Neuronal stem cell (in vitro differentiated cells): ENCODE results near the gene ARHGEF25.
"Not testable (repeated sequence)": the region's sequence is repeated elsewhere in the genome, so short reads cannot be mapped to it uniquely, and the experiment has no call there.

Source experiments
- DNase-seq: peaks from one replicate; pipeline ENCODE4 v3.0.0-alpha.2; 2013; ENCODE audit warnings: low spot score
- H2AFZ ChIP-seq: one replicate; pipeline ENCODE4 v1.6.1; 2013; ENCODE audit warnings: mild to moderate bottlenecking, low read length, inconsistent platforms
- H2AK5ac ChIP-seq: 2 replicates; pipeline ENCODE4 v1.6.1; 2013; ENCODE audit warnings: low read depth, mild to moderate bottlenecking, inconsistent platforms, low read length, moderate library complexity, mixed read lengths
- H2BK120ac ChIP-seq: 2 replicates; pipeline ENCODE4 v1.6.1; 2013; ENCODE audit warnings: low read depth, mild to moderate bottlenecking, inconsistent platforms, low read length, moderate library complexity, mixed read lengths
- H2BK12ac ChIP-seq: one replicate; pipeline ENCODE4 v1.6.1; 2013; ENCODE audit warnings: low read length, inconsistent platforms
- H2BK15ac ChIP-seq: 2 replicates; pipeline ENCODE4 v1.6.1; 2013; ENCODE audit warnings: mild to moderate bottlenecking, low read length, inconsistent platforms, mixed read lengths
- H2BK5ac ChIP-seq: one replicate; pipeline ENCODE4 v1.6.1; 2013; ENCODE audit warnings: inconsistent platforms, mild to moderate bottlenecking, low read length, moderate library complexity
- H3K14ac ChIP-seq: one replicate; pipeline ENCODE4 v1.6.1; 2013; ENCODE audit warnings: low read length, inconsistent platforms
- H3K18ac ChIP-seq: 2 replicates; pipeline ENCODE4 v1.6.1; 2013; ENCODE audit warnings: low read length, inconsistent platforms
- H3K23ac ChIP-seq: 2 replicates; pipeline ENCODE4 v1.6.1; 2013; ENCODE audit warnings: low read depth, mild to moderate bottlenecking, mixed read lengths, low read length, inconsistent platforms; ENCODE audit not compliant: poor library complexity
- H3K27ac ChIP-seq: replicated peaks from 3 replicates; pipeline ENCODE4 v1.5.1; 2013; ENCODE audit warnings: low read length, inconsistent platforms
- H3K27me3 ChIP-seq, 3 experiments: 2 replicates each; pipeline ENCODE4 v1.6.1; 2013; ENCODE audit warnings: low read length in 3 of 3, mild to moderate bottlenecking in 2 of 3, inconsistent platforms in 1 of 3, low read depth in 1 of 3, mixed read lengths in 1 of 3, moderate library complexity in 1 of 3; ENCODE audit not compliant: control insufficient read depth in 3 of 3, insufficient read depth in 3 of 3
- H3K36me3 ChIP-seq, 2 donors: replicated peaks in 1 of 2; 2 replicates each; pipeline ENCODE4 v1.6.1; 2013; ENCODE audit warnings: low read length in 2 of 2; ENCODE audit not compliant: control insufficient read depth in 2 of 2, insufficient read depth in 2 of 2
- H3K4ac ChIP-seq: 2 replicates; pipeline ENCODE4 v1.6.1; 2013; ENCODE audit warnings: inconsistent platforms, mild to moderate bottlenecking, low read length, moderate library complexity
- H3K4me1 ChIP-seq, 2 donors: 1 replicate in 1 of 2; 2 replicates in 1 of 2; pipeline ENCODE4 v1.6.1; 2013; ENCODE audit warnings: low read length in 2 of 2, low read depth in 1 of 2; ENCODE audit not compliant: control insufficient read depth in 2 of 2, insufficient read depth in 1 of 2
- H3K4me2 ChIP-seq: one replicate; pipeline ENCODE4 v1.6.1; 2013; ENCODE audit warnings: mild to moderate bottlenecking, low read length, inconsistent platforms; ENCODE audit not compliant: insufficient read depth, poor library complexity, severe bottlenecking
- H3K4me3 ChIP-seq, 2 donors: 2 replicates each; pipeline ENCODE4 v1.5.1; 2013; ENCODE audit warnings: low read length in 2 of 2, mild to moderate bottlenecking in 2 of 2, inconsistent platforms in 1 of 2, moderate library complexity in 1 of 2
- H3K79me1 ChIP-seq: one replicate; pipeline ENCODE4 v1.6.1; 2013; ENCODE audit warnings: low read depth, mild to moderate bottlenecking, inconsistent platforms, low read length, moderate library complexity
- H3K9ac ChIP-seq: one replicate; pipeline ENCODE4 v1.6.1; 2013; ENCODE audit warnings: mild to moderate bottlenecking, low read depth, low read length, inconsistent platforms; ENCODE audit not compliant: poor library complexity
- H3K9me3 ChIP-seq, 2 donors: replicated peaks in 1 of 2; 2 replicates each; pipeline versions ENCODE3 to v1.6.1; 2013; ENCODE audit warnings: low read length in 2 of 2, mild to moderate bottlenecking in 2 of 2, inconsistent platforms in 1 of 2, low read depth in 1 of 2, mixed read lengths in 1 of 2, moderate library complexity in 1 of 2; ENCODE audit not compliant: control insufficient read depth in 2 of 2, insufficient read depth in 1 of 2
- H4K8ac ChIP-seq: one replicate; pipeline ENCODE4 v1.6.1; 2013; ENCODE audit warnings: low read depth, mild to moderate bottlenecking, inconsistent platforms, low read length, moderate library complexity
- H4K91ac ChIP-seq: one replicate; pipeline ENCODE4 v1.6.1; 2013; ENCODE audit warnings: low read length, low read depth, mild to moderate bottlenecking, inconsistent platforms; ENCODE audit not compliant: poor library complexity
- WGBS, 2 donors: extraction: QIAGEN DNeasy Blood & Tissue Kit; methylation state at CpG; one replicate each; pipeline ENCODE4 v1.1.7; 2013; ENCODE audit warnings: missing lambda C conversion rate in 2 of 2, mixed read lengths in 1 of 2; ENCODE audit not compliant: insufficient read length in 2 of 2, insufficient replicate concordance in 1 of 2; ENCODE audit errors: extremely low coverage in 2 of 2; 5-methylcytosine and 5-hydroxymethylcytosine counted together

The ARHGEF25 gene

DNA sequence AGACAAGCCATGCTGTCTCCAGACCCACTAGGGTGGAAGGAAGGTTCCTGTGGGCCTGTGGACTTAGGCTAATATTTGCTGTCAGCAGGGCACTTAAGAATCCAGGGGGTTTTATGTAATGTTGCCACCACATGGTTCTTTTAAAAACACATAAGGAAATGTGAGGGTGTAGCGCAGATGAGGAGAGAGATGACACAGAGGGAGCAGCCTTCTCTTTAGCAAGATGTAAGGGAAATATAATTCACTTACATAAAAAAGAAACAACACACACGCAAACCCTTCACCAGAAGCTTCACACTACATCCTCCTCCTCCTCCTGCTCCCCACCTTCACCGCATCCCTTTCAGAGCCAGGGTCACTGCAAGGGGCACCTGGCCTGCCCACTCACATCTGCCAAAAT lies 25.1 kb upstream of the ARHGEF25 start:
- H3K9me3 ChIP-seq = no peaks in the 10 kb centered on the region
- no peak overlapping the region for H3K9ac ChIP-seq
- H3K79me1 ChIP-seq = no peaks in the 10 kb centered on the region
- H3K14ac ChIP-seq = no peak overlapping the region
- H3K4me3 ChIP-seq = no peak overlapping the region
- H3K18ac ChIP-seq = no peak overlapping the region
- WGBS, 2 donors = no CpG with 5 or more reads among the region's 3 CpGs
- no peak overlapping the region for H2BK15ac ChIP-seq
- H2AK5ac ChIP-seq = no peak overlapping the region
- no peak overlapping the region for H2BK5ac ChIP-seq
- H3K27me3 ChIP-seq = no peaks in the 10 kb centered on the region
- H2BK120ac ChIP-seq = no peak overlapping the region
- H2AFZ ChIP-seq = no peak overlapping the region
- H3K4me1 ChIP-seq = peaks cover 0 to 2% of the 10 kb centered on the region in 2 donors
- H3K36me3 ChIP-seq = peaks cover 4 to 9% of the 10 kb centered on the region in 2 donors
- no peak overlapping the region for H3K4ac ChIP-seq
- H2BK12ac ChIP-seq = no peak overlapping the region
- no peak overlapping the region for H3K23ac ChIP-seq
- no peak overlapping the region for H3K4me2 ChIP-seq
- no peak overlapping the region for H3K27ac ChIP-seq
- no peak overlapping the region for H4K8ac ChIP-seq
- no peak overlapping the region for H4K91ac ChIP-seq
- DNase-seq = no peak

- WGBS, 2 donors = no CpG with 5 or more reads among the region's 3 CpGs
- H3K27me3 ChIP-seq = no peaks in the 10 kb centered on the region
- no peak overlapping the region for H2BK15ac ChIP-seq
- H3K9me3 ChIP-seq = no peaks in the 10 kb centered on the region
- no peaks in the 10 kb centered on the region for H3K79me1 ChIP-seq
- peaks cover 0 to 2% of the 10 kb centered on the region in 2 donors for H3K36me3 ChIP-seq
- no peak overlapping the region for H3K23ac ChIP-seq
- H4K91ac ChIP-seq = no peak overlapping the region
- peaks cover 4% of the 10 kb centered on the region in 2 donors for H3K4me1 ChIP-seq
- no peak overlapping the region for H3K27ac ChIP-seq
- no peak overlapping the region for H2AFZ ChIP-seq
- H3K9ac ChIP-seq = no peak overlapping the region
- H3K18ac ChIP-seq = no peak overlapping the region
- no peak overlapping the region for H3K4ac ChIP-seq
- no peak overlapping the region for H4K8ac ChIP-seq
- H2BK120ac ChIP-seq = no peak overlapping the region
- no peak overlapping the region for H2BK12ac ChIP-seq
- H2AK5ac ChIP-seq = no peak overlapping the region
- H3K4me2 ChIP-seq = no peak overlapping the region
- H2BK5ac ChIP-seq = no peak overlapping the region
- H3K4me3 ChIP-seq = no peak overlapping the region
- DNase-seq = no peak
- no peak overlapping the region for H3K14ac ChIP-seq
Measured at GRCh38 chr12:57586832-57587429, 24.3 kb upstream of the ARHGEF25 start.

DNA sequence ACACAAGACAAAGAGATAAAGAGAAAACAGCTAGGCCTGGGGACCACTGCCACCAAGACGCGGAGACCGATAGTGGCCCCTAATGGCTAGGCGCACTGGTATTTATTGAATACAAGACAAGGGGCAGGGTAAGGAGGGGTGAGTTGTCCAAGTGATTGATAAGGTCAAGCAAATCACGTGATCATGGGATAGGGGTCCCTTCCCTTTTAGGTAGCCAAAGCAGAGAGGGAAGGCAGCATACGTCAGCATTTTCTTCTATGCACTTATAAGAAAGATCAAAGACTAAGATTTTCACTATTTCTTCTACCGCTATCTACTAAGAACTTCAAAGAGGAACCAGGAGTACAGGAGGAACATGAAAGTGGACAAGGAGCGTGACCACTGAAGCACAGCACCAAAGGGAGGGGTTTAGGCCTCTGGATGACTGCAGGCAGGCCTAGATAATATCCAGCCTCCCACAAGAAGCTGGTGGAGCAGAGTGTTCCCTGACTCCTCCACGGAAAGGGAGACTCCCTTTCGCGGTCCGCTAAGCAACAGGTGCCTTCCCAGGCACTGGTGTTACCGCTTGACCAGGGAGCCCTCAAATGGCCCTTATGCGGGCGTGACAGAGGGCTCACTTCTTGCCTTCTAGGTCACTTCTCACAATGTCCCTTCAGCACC lies 22.2 kb upstream of the ARHGEF25 start:
- H3K36me3 ChIP-seq, H3K14ac ChIP-seq, DNase-seq, H2BK15ac ChIP-seq, H4K8ac ChIP-seq, H3K27ac ChIP-seq, H4K91ac ChIP-seq, H3K9me3 ChIP-seq, H3K27me3 ChIP-seq, H3K4me3 ChIP-seq, H3K79me1 ChIP-seq, H2AFZ ChIP-seq, H3K4me1 ChIP-seq, H2AK5ac ChIP-seq, H3K18ac ChIP-seq, H3K9ac ChIP-seq, H3K23ac ChIP-seq, H3K4ac ChIP-seq, H2BK12ac ChIP-seq, H3K4me2 ChIP-seq, H2BK5ac ChIP-seq, H2BK120ac ChIP-seq: not testable (repeated sequence)
- no CpG with 5 or more reads among the region's 15 CpGs for WGBS, 2 donors

GRCh38 chr12:57590479-57590863 lies 20.8 kb upstream of the ARHGEF25 start:
- Histone ChIP-seq H3K4ac (no peak overlapping the region), H2BK15ac (no peak overlapping the region), H3K79me1 (no peaks in the 10 kb centered on the region), H3K9me3 (no peaks in the 10 kb centered on the region), H3K36me3 (peaks cover 0 to 6% of the 10 kb centered on the region in 2 donors), H3K18ac (no peak overlapping the region), H2BK5ac (no peak overlapping the region), H3K4me1 (peaks cover 5 to 6% of the 10 kb centered on the region in 2 donors), H3K9ac (no peak overlapping the region), H3K4me3 (peak overlapping the region; percentile 77 to 93), H2BK120ac (no peak overlapping the region), H2BK12ac (no peak overlapping the region), H2AK5ac (no peak overlapping the region), H3K14ac (no peak overlapping the region), H3K4me2 (peak overlapping the region; percentile 85), H4K91ac (no peak overlapping the region), H3K23ac (no peak overlapping the region), H2AFZ (peak overlapping the region; percentile 97), H3K27me3 (no peaks in the 10 kb centered on the region), H4K8ac (no peak overlapping the region), H3K27ac (no peak overlapping the region)
- no CpG with 5 or more reads among the region's 2 CpGs for WGBS, 2 donors
- DNase-seq = no peak
